ENCODE measurements around the gene RGS7. TPM values are rescaled to one million over a fixed set of nuclear protein-coding genes. Genes with fewer than 3 reads are reported as not detected.

The RGS7 gene
- total RNA-seq, 1 donor from 2014 or later: 16.0 TPM

GRCh38 chr1:241250465-241250864 lies 106.5 kb downstream of the RGS7 start:
- H3K4me3 Mint-ChIP-seq (ENCODE audit: unreplicated experiment): no peak overlapping the region
- H3K27ac Mint-ChIP-seq (ENCODE audit: unreplicated experiment): no peak overlapping the region
- no peaks in the 10 kb centered on the region for H3K36me3 Mint-ChIP-seq (ENCODE audit: unreplicated experiment)

GRCh38 chr1:241240069-241240468 lies 116.9 kb downstream of the RGS7 start:
- Mint-ChIP-seq H3K36me3 (ENCODE audit: unreplicated experiment) (no peaks in the 10 kb centered on the region), H3K4me1 (ENCODE audit: low read depth, unreplicated experiment) (peaks cover 19% of the 10 kb centered on the region), H3K4me3 (ENCODE audit: unreplicated experiment) (no peak overlapping the region), H3K9me3 (ENCODE audit: unreplicated experiment) (no peaks in the 10 kb centered on the region), H3K27me3 (ENCODE audit: unreplicated experiment) (peaks cover 1% of the 10 kb centered on the region), H3K27ac (ENCODE audit: unreplicated experiment) (peak overlapping the region; percentile 63)
- TF ChIP-seq CTCF (IDR thresholded peaks at IDR 0.05; ENCODE audit: partially characterized antibody, unreplicated experiment): no peak
- no peak for DNase-seq

More at GRCh38 chr1:241250465-241250864, 106.5 kb downstream of the RGS7 start:
- Mint-ChIP-seq H3K9me3 (ENCODE audit: unreplicated experiment) (no peaks in the 10 kb centered on the region), H3K27me3 (ENCODE audit: unreplicated experiment) (no peaks in the 10 kb centered on the region), H3K4me1 (ENCODE audit: low read depth, unreplicated experiment) (no peaks in the 10 kb centered on the region)
- no peak for TF ChIP-seq CTCF (IDR thresholded peaks at IDR 0.05; ENCODE audit: partially characterized antibody, unreplicated experiment)
- no peak for DNase-seq

- H3K27ac Mint-ChIP-seq (ENCODE audit: unreplicated experiment): no peak overlapping the region
- DNase-seq: no peak
These were observed 119.1 kb downstream of the RGS7 start for GRCh38 chr1:241237873-241238272.

GRCh38 chr1:241235256-241235897 lies 121.6 kb downstream of the RGS7 start:
- no peaks in the 10 kb centered on the region for H3K27me3 Mint-ChIP-seq (ENCODE audit: unreplicated experiment)
- H3K36me3 Mint-ChIP-seq (ENCODE audit: unreplicated experiment): no peaks in the 10 kb centered on the region
- DNase-seq: no peak
- no peak for TF ChIP-seq CTCF (IDR thresholded peaks at IDR 0.05; ENCODE audit: partially characterized antibody, unreplicated experiment)
- no peaks in the 10 kb centered on the region for H3K9me3 Mint-ChIP-seq (ENCODE audit: unreplicated experiment)
- peaks cover 16% of the 10 kb centered on the region for H3K4me1 Mint-ChIP-seq (ENCODE audit: low read depth, unreplicated experiment)
- H3K27ac Mint-ChIP-seq (ENCODE audit: unreplicated experiment): no peak overlapping the region
- H3K4me3 Mint-ChIP-seq (ENCODE audit: unreplicated experiment): no peak overlapping the region

More at GRCh38 chr1:241237873-241238272, 119.1 kb downstream of the RGS7 start:
- Mint-ChIP-seq H3K27me3 (ENCODE audit: unreplicated experiment) (no peaks in the 10 kb centered on the region), H3K9me3 (ENCODE audit: unreplicated experiment) (no peaks in the 10 kb centered on the region), H3K36me3 (ENCODE audit: unreplicated experiment) (no peaks in the 10 kb centered on the region), H3K4me1 (ENCODE audit: low read depth, unreplicated experiment) (peaks cover 22% of the 10 kb centered on the region), H3K4me3 (ENCODE audit: unreplicated experiment) (no peak overlapping the region)
- TF ChIP-seq CTCF (IDR thresholded peaks at IDR 0.05; ENCODE audit: partially characterized antibody, unreplicated experiment): no peak

GRCh38 chr1:241229711-241230110 lies 127.3 kb downstream of the RGS7 start:
- H3K36me3 Mint-ChIP-seq (ENCODE audit: unreplicated experiment): no peaks in the 10 kb centered on the region
- DNase-seq: no peak
- no peak overlapping the region for H3K4me3 Mint-ChIP-seq (ENCODE audit: unreplicated experiment)
- H3K27me3 Mint-ChIP-seq (ENCODE audit: unreplicated experiment): no peaks in the 10 kb centered on the region
- no peak overlapping the region for H3K27ac Mint-ChIP-seq (ENCODE audit: unreplicated experiment)
- no peaks in the 10 kb centered on the region for H3K9me3 Mint-ChIP-seq (ENCODE audit: unreplicated experiment)
- TF ChIP-seq CTCF (IDR thresholded peaks at IDR 0.05; ENCODE audit: partially characterized antibody, unreplicated experiment): no peak
- peaks cover 5% of the 10 kb centered on the region for H3K4me1 Mint-ChIP-seq (ENCODE audit: low read depth, unreplicated experiment)
